H1 (cell line): ENCODE results near the gene VOPP1. TPM values are rescaled to one million over a fixed set of nuclear protein-coding genes. Genes with fewer than 3 reads are reported as not detected.

ENCODE experiments used
- CTCF ChIA-PET: fragments of 300-600 bp; sonication (Branson Sonifier 250); formaldehyde crosslinking; loops from one replicate; lab custom pipeline; 2021; ENCODE audit not compliant: partially characterized antibody; lab: Charles Lee
- POLR2A ChIA-PET: fragments of 300-600 bp; sonication (Branson Sonifier 250); formaldehyde crosslinking; loops from one replicate; lab custom pipeline; 2021; ENCODE audit warnings: inconsistent platforms; ENCODE audit not compliant: partially characterized antibody; lab: Charles Lee
- DNase-seq, 2 experiments: peaks; one replicate each; pipeline versions ENCODE4 v3.0.0 to v3.0.0-alpha.2; 2010 to 2022; ENCODE audit warnings: low spot score in 2 of 2, low read depth in 1 of 2, mixed read lengths in 1 of 2
- FAIRE-seq: peaks from 2 replicates; lab custom pipeline; 2011; peaks lifted over from hg19 to GRCh38; lab: Jason Lieb, UNC
- H2AFZ ChIP-seq: 2 replicates; pipeline ENCODE4 v1.8.1; 2012; ENCODE audit warnings: low read length, inconsistent platforms
- H2AK5ac ChIP-seq: 2 replicates; pipeline ENCODE4 v1.6.1; 2013; ENCODE audit warnings: low read depth, low read length
- H2BK120ac ChIP-seq: replicated peaks from 2 replicates; pipeline ENCODE3; 2013; ENCODE audit warnings: low read depth, low read length, inconsistent platforms
- H2BK12ac ChIP-seq: 2 replicates; pipeline ENCODE4 v1.6.1; 2013; ENCODE audit warnings: low read depth, low read length
- H2BK15ac ChIP-seq: 2 replicates; pipeline ENCODE4 v1.6.1; 2013; ENCODE audit warnings: low read length
- H2BK20ac ChIP-seq: 2 replicates; pipeline ENCODE4 v1.6.1; 2013; ENCODE audit warnings: low read length
- H2BK5ac ChIP-seq: 2 replicates; pipeline ENCODE4 v1.6.1; 2013; ENCODE audit warnings: low read depth, low read length
- H3K14ac ChIP-seq: 2 replicates; pipeline ENCODE4 v1.6.1; 2013; ENCODE audit warnings: inconsistent platforms; ENCODE audit not compliant: insufficient read length
- H3K18ac ChIP-seq: 2 replicates; pipeline ENCODE4 v1.6.1; 2013; ENCODE audit warnings: low read length; ENCODE audit errors: extremely low read depth
- H3K23ac ChIP-seq: 2 replicates; pipeline ENCODE4 v1.6.1; 2013; ENCODE audit warnings: inconsistent platforms; ENCODE audit not compliant: insufficient read length
- H3K23me2 ChIP-seq: 2 replicates; pipeline ENCODE4 v1.6.1; 2013; ENCODE audit warnings: low read depth, low read length
- H3K27ac ChIP-seq: 2 replicates; pipeline ENCODE4 v1.6.1; 2011; ENCODE audit warnings: low read depth, low read length, inconsistent platforms
- H3K27me3 ChIP-seq, 4 experiments: replicated peaks in 1 of 4; 1 replicate in 1 of 4; 2 replicates in 3 of 4; pipeline versions ENCODE4 v1.6.1 to v1.8.1; 2011 to 2013; ENCODE audit warnings: low read length in 3 of 4, mild to moderate bottlenecking in 3 of 4, inconsistent platforms in 2 of 4, mixed read lengths in 2 of 4, moderate library complexity in 1 of 4; ENCODE audit not compliant: control insufficient read depth in 3 of 4, insufficient read depth in 3 of 4; ENCODE audit errors: extremely low read depth in 1 of 4
- H3K36me3 ChIP-seq, 4 experiments: 2 replicates each; pipeline versions ENCODE4 v1.6.1 to v1.8.1; 2011 to 2013; ENCODE audit warnings: mild to moderate bottlenecking in 4 of 4, low read length in 3 of 4, moderate library complexity in 2 of 4, control low read depth in 1 of 4, inconsistent platforms in 1 of 4; ENCODE audit not compliant: insufficient read depth in 4 of 4, control insufficient read depth in 2 of 4
- H3K4ac ChIP-seq: replicated peaks from 2 replicates; pipeline ENCODE3; 2013; ENCODE audit warnings: low read length, low read depth, mixed read lengths, inconsistent platforms; ENCODE audit not compliant: insufficient read length
- H3K4me1 ChIP-seq, 4 experiments: replicated peaks in 1 of 4; 1 replicate in 1 of 4; 2 replicates in 3 of 4; pipeline versions ENCODE4 v1.6.1 to v1.8.1; 2011 to 2013; ENCODE audit warnings: low read length in 3 of 4, inconsistent platforms in 2 of 4, mixed read lengths in 1 of 4; ENCODE audit not compliant: insufficient read depth in 4 of 4, control insufficient read depth in 3 of 4
- H3K4me2 ChIP-seq, 2 experiments: 2 replicates each; pipeline versions ENCODE4 v1.6.1 to v1.8.1; 2011 to 2013; ENCODE audit warnings: low read depth in 2 of 2, low read length in 2 of 2, control low read depth in 1 of 2, inconsistent platforms in 1 of 2, mild to moderate bottlenecking in 1 of 2; ENCODE audit not compliant: insufficient read depth in 1 of 2
- H3K4me3 ChIP-seq, 4 experiments: fragments of 200-600, 300-600 bp in 1 of 4; sonication (generic), shearing (Covaris generic), sonication (Bioruptor Twin) in 1 of 4; 2 replicates each; pipeline versions ENCODE4 v1.5.1 to v1.8.1; 2011 to 2016; ENCODE audit warnings: low read length in 4 of 4, low read depth in 3 of 4, control low read depth in 2 of 4, inconsistent platforms in 2 of 4, mild to moderate bottlenecking in 2 of 4, mixed read lengths in 1 of 4, moderate library complexity in 1 of 4; ENCODE audit not compliant: insufficient read depth in 2 of 4; ENCODE audit errors: extremely low read depth in 1 of 4
- H3K56ac ChIP-seq: replicated peaks from 2 replicates; pipeline ENCODE3; 2013; ENCODE audit warnings: low read depth, mild to moderate bottlenecking, mixed read lengths, low read length, inconsistent platforms; ENCODE audit not compliant: insufficient read length
- H3K79me1 ChIP-seq: 2 replicates; pipeline ENCODE4 v1.6.1; 2013; ENCODE audit warnings: low read depth, low read length, control low read depth
- H3K79me2 ChIP-seq, 2 experiments: 2 replicates each; pipeline versions ENCODE4 v1.6.1 to v1.8.1; 2012 to 2013; ENCODE audit warnings: low read length in 2 of 2, mild to moderate bottlenecking in 2 of 2, inconsistent platforms in 1 of 2; ENCODE audit not compliant: insufficient read depth in 2 of 2, control insufficient read depth in 1 of 2
- H3K9ac ChIP-seq, 4 experiments: replicated peaks in 1 of 4; 1 replicate in 1 of 4; 2 replicates in 3 of 4; pipeline versions ENCODE4 v1.6.1 to v1.8.1; 2011 to 2013; ENCODE audit warnings: low read depth in 3 of 4, low read length in 3 of 4, control low read depth in 2 of 4, mild to moderate bottlenecking in 2 of 4, moderate library complexity in 2 of 4, inconsistent platforms in 1 of 4; ENCODE audit errors: extremely low read depth in 1 of 4
- H3K9me3 ChIP-seq, 2 experiments: 2 replicates each; pipeline versions ENCODE4 v1.6.1 to v1.8.1; 2012 to 2013; ENCODE audit warnings: mild to moderate bottlenecking in 2 of 2, moderate library complexity in 2 of 2, control low read depth in 1 of 2, inconsistent platforms in 1 of 2, low read depth in 1 of 2, low read length in 1 of 2, mixed read lengths in 1 of 2; ENCODE audit not compliant: insufficient read depth in 2 of 2
- H4K20me1 ChIP-seq, 2 experiments: replicated peaks in 1 of 2; 2 replicates each; pipeline versions ENCODE3 to v1.8.1; 2011 to 2013; ENCODE audit warnings: inconsistent platforms in 2 of 2, low read length in 2 of 2, mild to moderate bottlenecking in 1 of 2; ENCODE audit not compliant: insufficient read depth in 2 of 2, control insufficient read depth in 1 of 2
- H4K5ac ChIP-seq: 2 replicates; pipeline ENCODE4 v1.6.1; 2013; ENCODE audit warnings: low read length, low read depth, mixed read lengths, inconsistent platforms; ENCODE audit not compliant: insufficient read length
- H4K8ac ChIP-seq: 2 replicates; pipeline ENCODE4 v1.8.0; 2013; ENCODE audit warnings: mild to moderate bottlenecking, moderate library complexity, low read length, inconsistent platforms; ENCODE audit not compliant: insufficient read depth; ENCODE audit errors: extremely low read depth
- H4K91ac ChIP-seq: replicated peaks from 2 replicates; pipeline ENCODE3; 2013; ENCODE audit warnings: low read length, mixed read lengths, inconsistent platforms; ENCODE audit not compliant: insufficient read length
- CBX8 ChIP-seq: fragments of 300-800, 300-1000 bp; sonication (generic); IDR thresholded peaks from 2 replicates; pipeline ENCODE4 v1.7.1; 2016; ENCODE audit warnings: low read depth, low read length, borderline replicate concordance
- CTBP2 ChIP-seq: IDR thresholded peaks from 2 replicates; pipeline ENCODE4 v1.7.0; 2011; ENCODE audit warnings: borderline replicate concordance, mild to moderate bottlenecking, moderate library complexity, mixed read lengths, low read length; ENCODE audit not compliant: insufficient read depth, insufficient read length
- EZH2 ChIP-seq: fragments of 200-600 bp; sonication (generic); IDR thresholded peaks from 2 replicates; pipeline ENCODE4 v1.7.1; 2012; ENCODE audit warnings: low read depth, mild to moderate bottlenecking, moderate library complexity, low read length, inconsistent platforms; ENCODE audit not compliant: severe bottlenecking
- KDM4A ChIP-seq: IDR thresholded peaks from one replicate; pipeline ENCODE4 v1.7.1; 2012; ENCODE audit warnings: low read depth, mild to moderate bottlenecking, moderate library complexity, low read length, inconsistent platforms; ENCODE audit not compliant: severe bottlenecking
- MAFK ChIP-seq: IDR thresholded peaks from 2 replicates; pipeline ENCODE4 v1.6.1; 2012; ENCODE audit warnings: low read depth, mild to moderate bottlenecking, improper control_type of control experiment, low read length
- RBBP5 ChIP-seq: IDR thresholded peaks from 2 replicates; pipeline ENCODE4 v1.7.1; 2012; ENCODE audit warnings: low read depth, mild to moderate bottlenecking, inconsistent platforms, low read length, moderate library complexity, borderline replicate concordance
- SP1 ChIP-seq: IDR thresholded peaks from 2 replicates; pipeline ENCODE4 v1.6.1; 2011; ENCODE audit warnings: low read depth, low read length
- SUZ12 ChIP-seq: fragments of 200-600 bp; sonication (generic); IDR thresholded peaks from 2 replicates; pipeline ENCODE4 v1.6.1; 2012; ENCODE audit warnings: mild to moderate bottlenecking, inconsistent platforms, low read length, moderate library complexity, mixed read lengths
- TAF1 ChIP-seq: IDR thresholded peaks from 2 replicates; pipeline ENCODE4 v1.6.1; 2011; ENCODE audit warnings: mild to moderate bottlenecking, low read depth, low read length
- TEAD4 ChIP-seq: IDR thresholded peaks from 2 replicates; pipeline ENCODE4 v1.6.1; 2012; ENCODE audit warnings: low read depth, low read length, inconsistent platforms, mixed read lengths
- WGBS, 2 experiments: shearing (Covaris generic) in 1 of 2; methylation state at CpG; one replicate each; pipeline versions ENCODE4 v1.1.6 to v1.1.7; 2013 to 2015; ENCODE audit warnings: low lambda C conversion rate in 2 of 2, mixed read lengths in 2 of 2, inconsistent platforms in 1 of 2, low coverage in 1 of 2, missing lambda C conversion rate in 1 of 2; ENCODE audit not compliant: insufficient replicate concordance in 2 of 2, insufficient coverage in 1 of 2, insufficient read length in 1 of 2; ENCODE audit errors: extremely low coverage in 1 of 2, missing lambda C conversion rate in 1 of 2; 5-methylcytosine and 5-hydroxymethylcytosine counted together
- polyA plus RNA-seq, 7 experiments: library from polyadenylated mRNA; depleted of rRNA in 3 of 7; stranded (reverse) in 5 of 7; unstranded in 2 of 7; fragments of >200 nt in 5 of 7; fragments of 200-250 nt in 2 of 7; gene quantifications; 1 replicate in 5 of 7; 2 replicates in 1 of 7; 4 replicates in 1 of 7; pipeline versions ENCODE4 v1.2.1 to v1.2.3, GENCODE V29; 2011 to 2013; ENCODE audit warnings: missing spikeins in 2 of 7, mixed read lengths in 2 of 7
- total RNA-seq: library from RNA; stranded (reverse); fragmentation: NEBNext Ultra II Directional; extraction: Animal tissue kit (Norgen Biotek cat#: 25700); gene quantifications from 2 replicates; pipeline ENCODE4 v1.2.1, GENCODE V29; 2021
- TF ChIP-seq, protein P1 (sequence below): IDR thresholded peaks from 2 replicates; pipeline ENCODE4 v1.6.1; 2012; ENCODE audit warnings: low read length, inconsistent platforms
- TF ChIP-seq, protein P2 (sequence below): IDR thresholded peaks from 2 replicates; pipeline ENCODE4 v1.6.1; 2012; ENCODE audit warnings: inconsistent platforms

The VOPP1 gene
- total and polyA plus RNA-seq, 2 of the 8 experiments (the other 6 are each of a cell fraction or from before 2014, with no cell fraction given) = 44.7 to 83.0 TPM

DNA sequence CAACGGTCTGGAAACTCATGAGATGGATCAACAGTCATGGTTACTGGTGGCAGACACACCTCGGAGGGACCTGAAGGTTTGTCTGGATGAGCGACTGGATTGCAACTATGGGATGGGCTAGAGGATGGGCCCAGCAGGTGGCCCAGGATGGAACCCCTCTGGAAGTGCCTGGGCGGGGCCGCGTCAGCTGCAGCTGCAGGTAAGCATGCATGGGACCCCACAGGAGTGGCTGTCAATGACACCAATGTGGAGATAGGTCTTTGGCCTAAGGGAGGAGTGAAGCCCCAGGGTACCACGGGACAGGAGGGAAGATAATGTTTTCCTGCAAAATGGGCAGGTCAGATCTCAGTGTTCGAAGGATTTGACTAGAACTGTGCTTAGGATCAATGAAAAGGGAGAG, 103.8 kb downstream of the VOPP1 start:
- no peaks in the 10 kb centered on the region for H3K79me1 ChIP-seq
- H3K9ac ChIP-seq = no peak overlapping the region
- no peak overlapping the region; the same call in 1 of the 2 replicates for H4K8ac ChIP-seq
- no peaks in the 10 kb centered on the region for H3K27me3 ChIP-seq
- no peaks in the 10 kb centered on the region for H3K4me1 ChIP-seq
- H2BK20ac ChIP-seq = no peak overlapping the region
- peaks cover 23 to 42% of the 10 kb centered on the region in 2 experiments for H3K9me3 ChIP-seq
- no peak overlapping the region for H4K5ac ChIP-seq
- H3K4ac ChIP-seq = no peak overlapping the region
- 92% methylated on average over 8 of the region's 8 CpGs; no CpG with 5 or more reads in 1 of the 2 experiments for WGBS, 2 experiments
- no peaks in the 10 kb centered on the region for H3K79me2 ChIP-seq
- H3K23me2 ChIP-seq = no peaks in the 10 kb centered on the region
- CTCF ChIA-PET = interaction anchor here (0.5 kb wide), 1 partner anchor 10 kb away, joined by 3 read pairs; no protein-coding TSS in a partner anchor
- H3K4me2 ChIP-seq = no peak overlapping the region
- no peak overlapping the region for H3K14ac ChIP-seq
- POLR2A ChIA-PET = no interaction called here
- H2BK5ac ChIP-seq = no peak overlapping the region
- no peak overlapping the region for H2BK15ac ChIP-seq
- H2BK12ac ChIP-seq = no peak overlapping the region
- H3K36me3 ChIP-seq = peaks cover 0 to 41% (median 3%) of the 10 kb centered on the region in 4 experiments; a peak in 4 of 8 replicates
- no peak overlapping the region for H4K91ac ChIP-seq
- H3K18ac ChIP-seq = no peak overlapping the region
- no peak overlapping the region for H2AFZ ChIP-seq
- no peak overlapping the region for H3K4me3 ChIP-seq
- DNase-seq (no peak), FAIRE-seq (no peak)
- H3K56ac ChIP-seq = no peak overlapping the region
- no peak overlapping the region for H3K27ac ChIP-seq
- H2BK120ac ChIP-seq = no peak overlapping the region
- H3K23ac ChIP-seq = no peak overlapping the region
- no peak overlapping the region for H2AK5ac ChIP-seq
- H4K20me1 ChIP-seq = no peaks in the 10 kb centered on the region
- TF ChIP-seq EZH2 = no peak
- no peak for TF ChIP-seq CTBP2
- TF ChIP-seq TEAD4 = no peak
- TF ChIP-seq, protein P1, sequence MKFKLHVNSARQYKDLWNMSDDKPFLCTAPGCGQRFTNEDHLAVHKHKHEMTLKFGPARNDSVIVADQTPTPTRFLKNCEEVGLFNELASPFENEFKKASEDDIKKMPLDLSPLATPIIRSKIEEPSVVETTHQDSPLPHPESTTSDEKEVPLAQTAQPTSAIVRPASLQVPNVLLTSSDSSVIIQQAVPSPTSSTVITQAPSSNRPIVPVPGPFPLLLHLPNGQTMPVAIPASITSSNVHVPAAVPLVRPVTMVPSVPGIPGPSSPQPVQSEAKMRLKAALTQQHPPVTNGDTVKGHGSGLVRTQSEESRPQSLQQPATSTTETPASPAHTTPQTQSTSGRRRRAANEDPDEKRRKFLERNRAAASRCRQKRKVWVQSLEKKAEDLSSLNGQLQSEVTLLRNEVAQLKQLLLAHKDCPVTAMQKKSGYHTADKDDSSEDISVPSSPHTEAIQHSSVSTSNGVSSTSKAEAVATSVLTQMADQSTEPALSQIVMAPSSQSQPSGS = no peak
- TF ChIP-seq CBX8 = no peak
- no peak for TF ChIP-seq RBBP5
- TF ChIP-seq SUZ12 = no peak
- no peak for TF ChIP-seq MAFK
- TF ChIP-seq KDM4A = no peak
- TF ChIP-seq, protein P2, sequence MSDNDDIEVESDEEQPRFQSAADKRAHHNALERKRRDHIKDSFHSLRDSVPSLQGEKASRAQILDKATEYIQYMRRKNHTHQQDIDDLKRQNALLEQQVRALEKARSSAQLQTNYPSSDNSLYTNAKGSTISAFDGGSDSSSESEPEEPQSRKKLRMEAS = no peak
- no peak for TF ChIP-seq TAF1
- TF ChIP-seq SP1 = no peak
